Adrenal gland (tissue), 12 donors: ENCODE data around the gene PIAS1. TPM values are rescaled to one million over a fixed set of nuclear protein-coding genes. Genes with fewer than 3 reads are reported as not detected.

Experiments
- DNase-seq, 7 donors: peaks; one replicate each; pipeline ENCODE4 v3.0.0-alpha.2; 2019 to 2020
- H3K27ac ChIP-seq, 5 donors: fragments of 200-600 bp; sonication (generic) in 4 of 5; 1 replicate in 3 of 5; 2 replicates in 2 of 5; pipeline versions ENCODE4 v1.5.1 to v1.8.0; 2016 to 2020; ENCODE audit warnings: mild to moderate bottlenecking in 1 of 5
- H3K27me3 ChIP-seq: fragments of 200-600 bp; 2 replicates; pipeline ENCODE4 v1.8.0; 2021
- H3K36me3 ChIP-seq, 2 donors: fragments of 200-600 bp; replicated peaks in 1 of 2; 1 replicate in 1 of 2; 2 replicates in 1 of 2; pipeline versions ENCODE4 v1.5.1 to v1.8.0; 2018 to 2022
- H3K4me1 ChIP-seq, 2 donors: fragments of 200-600 bp; replicated peaks in 1 of 2; 1 replicate in 1 of 2; 2 replicates in 1 of 2; pipeline versions ENCODE4 v1.5.1 to v1.8.0; 2018 to 2021
- H3K4me3 ChIP-seq, 4 donors: fragments of 200-600 bp; sonication (generic) in 3 of 4; one replicate each; pipeline ENCODE4 v1.5.1; 2016 to 2018
- H3K9me3 ChIP-seq, 3 donors: fragments of 200-600 bp; sonication (generic) in 1 of 3; replicated peaks in 1 of 3; 1 replicate in 2 of 3; 2 replicates in 1 of 3; pipeline versions ENCODE4 v1.5.1 to v1.8.0; 2016 to 2021
- POLR2A ChIP-seq, 2 donors: fragments of 450-650 bp; IDR thresholded peaks; one replicate each; pipeline ENCODE4 v1.6.1; 2017; ENCODE audit warnings: antibody characterized with exemption in 2 of 2, mild to moderate bottlenecking in 2 of 2, moderate library complexity in 1 of 2
- WGBS, 4 donors: extraction: QIAGEN DNeasy Blood & Tissue Kit in 2 of 4; methylation state at CpG; one replicate each; pipeline versions ENCODE4 v1.1.5 to v1.1.7; 2013 to 2017; 5-methylcytosine and 5-hydroxymethylcytosine counted together
- intact Hi-C, 2 donors: fragments of 100-400 bp; cut with DNase I; formaldehyde crosslinking; loops; one replicate each; pipeline versions ENCODE4 v1.14.1 to v1.15.0; 2022 to 2023
- polyA plus RNA-seq, 3 donors: library from polyadenylated mRNA; stranded (reverse); fragments of 200-250 nt in 2 of 3; fragments of 350-450 nt in 1 of 3; fragmentation: Illumina TruSeq in 1 of 3; extraction: RNeasy Lipid Tissue Mini Kit (QIAGEN cat#74804) in 1 of 3; gene quantifications; one replicate each; pipeline ENCODE4 v1.2.3, GENCODE V29; 2013 to 2014
- total RNA-seq, 9 donors: library from RNA; depleted of rRNA in 4 of 9; stranded (reverse); fragments of >200 nt in 4 of 9; fragments of 120-200 nt in 1 of 9; fragmentation: NEBNext Ultra II Directional in 1 of 9; extraction: Animal tissue kit (Norgen Biotek cat#: 25700) in 1 of 9; gene quantifications; one replicate each; pipeline versions ENCODE4 v1.1.0 to v1.2.4, GENCODE V29; 2013 to 2023
- TF ChIP-seq, protein P1 (sequence below), 6 experiments: fragments of 450-650 bp in 4 of 6; fragments of 200-600 bp in 2 of 6; sonication (generic) in 1 of 6; IDR thresholded peaks; 1 replicate in 5 of 6; 2 replicates in 1 of 6; pipeline versions ENCODE4 v1.5.1 to v1.8.0; 2016 to 2021; ENCODE audit warnings: antibody characterized with exemption in 6 of 6, mild to moderate bottlenecking in 2 of 6, moderate library complexity in 1 of 6
- donor health status: healthy with polysubstance abuse.
- donor health status: Bipolar disorder and iron deficiency.
- donor health status: DM: yes; HTN: yes; CAD: no.
- donor health status: DM: no; HTN: no; CAD: no.
- donor health status: DM: no; HTN: no; CAD: no.
- donor health status: DM: yes; HTN: yes; CAD: no.

Gene PIAS1
- total and polyA plus RNA-seq, 12 donors: 12.7 to 60.0 (median 38.8) TPM

DNA sequence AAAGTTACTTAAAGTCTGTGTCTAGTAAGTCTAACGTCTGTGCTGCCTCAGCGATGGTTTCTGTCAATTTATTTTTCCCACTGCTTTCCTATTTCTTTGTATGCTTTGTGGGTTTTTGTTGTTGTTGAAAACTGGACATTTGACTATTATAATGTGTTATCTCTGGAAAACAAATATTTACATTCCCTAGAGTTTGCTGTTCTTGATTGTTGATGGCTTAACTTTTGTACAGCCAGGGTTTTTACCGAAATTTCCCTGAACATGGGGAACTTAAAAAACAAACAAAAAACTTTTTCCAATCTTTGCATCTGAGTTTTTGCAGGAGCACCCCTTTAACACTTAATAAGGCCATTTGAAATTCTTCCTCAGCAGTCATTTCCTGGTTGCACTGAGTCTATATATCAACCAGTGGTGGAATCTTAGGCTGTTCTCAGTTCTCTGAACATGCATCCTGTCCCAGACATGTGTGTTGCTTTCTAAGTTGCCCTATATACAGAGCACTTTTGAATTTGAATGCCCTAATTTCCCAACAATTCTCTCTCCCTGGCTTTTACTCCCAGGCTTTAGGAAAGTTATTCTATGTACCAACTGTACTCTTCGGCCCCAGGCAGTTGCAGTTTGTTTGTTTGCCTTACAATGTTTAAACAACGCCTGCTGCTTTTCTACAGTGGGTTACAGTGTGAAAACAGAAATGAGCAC lies 11.8 kb upstream of the PIAS1 start:
- WGBS, 4 donors: 84 to 90% (median 86%) methylated on average over 5 of the region's 5 CpGs

DNA sequence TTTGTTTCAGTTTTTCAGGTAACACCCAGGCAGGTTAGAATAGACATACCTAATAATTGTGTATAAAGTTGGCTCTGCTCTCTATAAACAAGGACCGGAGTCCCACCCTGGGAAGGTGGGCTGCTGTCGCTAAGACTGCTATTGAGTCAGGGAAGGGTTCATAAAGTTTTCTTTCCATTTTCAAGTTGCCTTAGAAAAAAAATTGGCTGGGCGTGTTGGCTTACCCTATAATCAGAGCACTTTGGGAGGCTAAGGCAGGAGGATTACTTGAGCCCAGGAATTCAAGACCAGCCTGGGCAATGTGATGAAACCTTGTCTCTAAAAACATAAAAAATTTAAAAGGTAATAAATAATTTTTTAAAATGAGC lies 11.3 kb upstream of the PIAS1 start:
- intact Hi-C loops: no loop called here
- TF ChIP-seq POLR2A (IDR thresholded peaks at IDR 0.05): no peak
- TF ChIP-seq, protein P1, sequence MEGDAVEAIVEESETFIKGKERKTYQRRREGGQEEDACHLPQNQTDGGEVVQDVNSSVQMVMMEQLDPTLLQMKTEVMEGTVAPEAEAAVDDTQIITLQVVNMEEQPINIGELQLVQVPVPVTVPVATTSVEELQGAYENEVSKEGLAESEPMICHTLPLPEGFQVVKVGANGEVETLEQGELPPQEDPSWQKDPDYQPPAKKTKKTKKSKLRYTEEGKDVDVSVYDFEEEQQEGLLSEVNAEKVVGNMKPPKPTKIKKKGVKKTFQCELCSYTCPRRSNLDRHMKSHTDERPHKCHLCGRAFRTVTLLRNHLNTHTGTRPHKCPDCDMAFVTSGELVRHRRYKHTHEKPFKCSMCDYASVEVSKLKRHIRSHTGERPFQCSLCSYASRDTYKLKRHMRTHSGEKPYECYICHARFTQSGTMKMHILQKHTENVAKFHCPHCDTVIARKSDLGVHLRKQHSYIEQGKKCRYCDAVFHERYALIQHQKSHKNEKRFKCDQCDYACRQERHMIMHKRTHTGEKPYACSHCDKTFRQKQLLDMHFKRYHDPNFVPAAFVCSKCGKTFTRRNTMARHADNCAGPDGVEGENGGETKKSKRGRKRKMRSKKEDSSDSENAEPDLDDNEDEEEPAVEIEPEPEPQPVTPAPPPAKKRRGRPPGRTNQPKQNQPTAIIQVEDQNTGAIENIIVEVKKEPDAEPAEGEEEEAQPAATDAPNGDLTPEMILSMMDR (IDR thresholded peaks at IDR 0.05): no peak
- no peaks in the 10 kb centered on the region for H3K4me1 ChIP-seq
- no peaks in the 10 kb centered on the region for H3K36me3 ChIP-seq
- H3K27me3 ChIP-seq: no peaks in the 10 kb centered on the region
- H3K4me3 ChIP-seq: no peak overlapping the region
- DNase-seq: no peak
- no peak overlapping the region for H3K27ac ChIP-seq
- no peaks in the 10 kb centered on the region for H3K9me3 ChIP-seq
- WGBS, 4 donors: 90 to 96% (median 94%) methylated on average over 3 of the region's 3 CpGs

More for the DNA sequence above, 11.8 kb upstream of the PIAS1 start:
- intact Hi-C loops: no loop called here
- H3K27ac ChIP-seq: no peak overlapping the region
- H3K4me3 ChIP-seq: no peak overlapping the region
- H3K27me3 ChIP-seq: no peaks in the 10 kb centered on the region
- DNase-seq: no peak
- H3K4me1 ChIP-seq: no peaks in the 10 kb centered on the region
- H3K9me3 ChIP-seq: no peaks in the 10 kb centered on the region
- H3K36me3 ChIP-seq: no peaks in the 10 kb centered on the region
- TF ChIP-seq, protein P1 (IDR thresholded peaks at IDR 0.05): no peak
- TF ChIP-seq POLR2A (IDR thresholded peaks at IDR 0.05): no peak

DNA sequence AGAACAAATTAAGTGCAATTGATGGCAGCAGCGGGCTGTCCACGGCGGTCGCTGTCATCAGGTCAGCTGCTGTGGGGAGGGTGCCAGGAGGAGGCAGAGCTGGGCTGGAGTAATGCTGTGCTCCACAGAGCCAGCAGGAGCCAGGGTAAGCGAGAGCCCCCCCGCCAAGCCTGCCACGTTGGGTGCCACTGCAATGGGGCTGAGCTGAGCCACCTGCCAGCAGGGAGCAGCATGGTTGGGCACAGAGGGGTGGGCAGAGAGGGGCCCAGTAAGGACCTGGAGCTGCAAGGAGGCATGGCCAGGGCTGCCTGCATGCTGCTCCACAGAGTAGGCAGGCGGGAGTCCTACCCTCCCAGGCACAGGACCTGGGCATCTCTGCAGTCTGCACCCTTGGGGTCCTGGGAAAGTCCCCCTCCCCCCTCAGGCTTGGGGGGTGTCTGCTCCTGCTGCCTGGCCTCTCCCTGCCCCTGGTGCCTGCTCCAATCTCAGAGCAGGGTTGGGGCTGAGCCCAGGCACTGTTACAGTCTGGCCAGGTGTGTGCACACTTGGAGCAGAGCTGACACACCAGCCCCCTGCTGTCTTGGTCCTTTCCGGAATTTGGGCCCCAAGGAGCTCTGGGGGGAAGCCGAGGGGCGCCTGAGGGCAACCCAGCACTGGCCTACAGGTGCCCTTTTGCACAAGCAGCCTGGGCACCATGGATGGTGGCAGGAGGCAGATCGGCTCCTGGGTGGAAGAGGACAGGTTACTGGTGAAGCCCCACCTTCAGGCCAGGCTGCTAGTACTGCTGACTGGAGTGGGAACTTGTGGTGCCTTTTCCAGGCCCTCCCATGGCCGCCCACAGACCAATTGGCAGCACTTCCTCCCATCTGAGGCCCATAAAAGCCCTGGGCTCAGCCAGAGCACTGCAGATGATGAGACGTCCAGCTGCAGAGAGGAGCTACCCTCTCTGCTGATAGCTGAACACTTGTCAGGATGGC lies 8.5 kb upstream of the PIAS1 start:
- no peak for TF ChIP-seq POLR2A (IDR thresholded peaks at IDR 0.05)
- TF ChIP-seq, protein P1 (IDR thresholded peaks at IDR 0.05): no peak
- Histone ChIP-seq H3K27me3 (no peaks in the 10 kb centered on the region), H3K4me1 (no peaks in the 10 kb centered on the region), H3K27ac (no peak overlapping the region), H3K36me3 (no peaks in the 10 kb centered on the region), H3K4me3 (no peak overlapping the region), H3K9me3 (no peaks in the 10 kb centered on the region)
- DNase-seq: no peak
- 88 to 91% (median 91%) methylated on average over 8 to 14 of the region's 14 CpGs for WGBS, 4 donors
- intact Hi-C loops: no loop called here

DNA sequence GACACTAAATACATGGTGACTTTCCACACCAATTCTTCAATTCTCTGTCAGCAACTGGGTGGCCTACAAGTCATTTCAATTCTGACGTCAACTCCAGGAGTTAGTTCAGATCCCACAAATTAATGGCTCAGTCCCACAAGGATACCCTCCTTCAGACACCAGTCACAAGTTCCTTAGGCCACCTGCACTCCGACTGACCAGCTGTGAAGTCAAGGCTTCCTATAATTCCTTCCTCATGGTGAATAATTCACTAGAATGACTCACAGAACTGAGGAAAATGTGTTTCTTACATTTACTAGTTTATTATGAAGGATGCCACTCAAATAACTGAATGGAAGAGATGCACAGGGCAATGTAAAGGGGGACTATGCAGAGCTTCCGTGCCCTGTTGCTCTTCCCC lies 6.3 kb upstream of the PIAS1 start:
- no peak for DNase-seq
- Histone ChIP-seq H3K4me3 (no peak overlapping the region), H3K27me3 (no peaks in the 10 kb centered on the region), H3K36me3 (no peaks in the 10 kb centered on the region), H3K4me1 (no peaks in the 10 kb centered on the region), H3K9me3 (no peaks in the 10 kb centered on the region), H3K27ac (no peak overlapping the region)
- WGBS, 4 donors: 81 to 95% (median 86%) methylated on average over 3 of the region's 3 CpGs
- no peak for TF ChIP-seq POLR2A (IDR thresholded peaks at IDR 0.05)
- TF ChIP-seq, protein P1 (IDR thresholded peaks at IDR 0.05): no peak
- intact Hi-C loops: no loop called here
